CD4-positive, alpha-beta T cell (primary cell): ENCODE data around the gene TLR6. TPM values are rescaled to one million over a fixed set of nuclear protein-coding genes. Genes with fewer than 3 reads are reported as not detected.

ENCODE experiments used
- ATAC-seq: fragments of 200-7000 bp; cut with Tn5 transposase; one replicate; pipeline ENCODE4 v1.10.0; 2022; ENCODE audit warnings: mild to moderate bottlenecking; ENCODE audit not compliant: poor library complexity
- CTCF ChIA-PET: fragments of 350-600 bp; sonication (Branson Sonifier 250); formaldehyde crosslinking; loops from one replicate; lab custom pipeline; 2021; ENCODE audit warnings: antibody characterized with exemption, inconsistent platforms; lab: Charles Lee
- POLR2A ChIA-PET: fragments of 350-600 bp; sonication (Branson Sonifier 250); formaldehyde crosslinking; loops from one replicate; lab custom pipeline; 2021; ENCODE audit warnings: antibody characterized with exemption, inconsistent platforms; lab: Charles Lee
- DNase-seq, 14 experiments: peaks; one replicate each; pipeline ENCODE4 v3.0.0-alpha.2; 2013 to 2020; ENCODE audit warnings: mixed read lengths in 2 of 14
- H3K27ac ChIP-seq, 2 donors: one replicate each; pipeline versions ENCODE4 v1.5.1 to v1.7.0; 2013; ENCODE audit warnings: low read length in 2 of 2, low read depth in 1 of 2, mild to moderate bottlenecking in 1 of 2
- H3K27me3 ChIP-seq, 2 experiments: 1 replicate in 1 of 2; 2 replicates in 1 of 2; pipeline versions ENCODE4 v1.6.1 to v1.7.0; 2013; ENCODE audit warnings: low read length in 2 of 2, control low read depth in 1 of 2, mild to moderate bottlenecking in 1 of 2, moderate library complexity in 1 of 2; ENCODE audit not compliant: insufficient read depth in 2 of 2, control insufficient read depth in 1 of 2
- H3K36me3 ChIP-seq: one replicate; pipeline ENCODE4 v1.6.1; 2013; ENCODE audit warnings: low read length, control low read depth; ENCODE audit not compliant: insufficient read depth
- H3K4me1 ChIP-seq: one replicate; pipeline ENCODE4 v1.6.1; 2013; ENCODE audit warnings: low read length, control low read depth; ENCODE audit not compliant: insufficient read depth
- H3K4me3 ChIP-seq: one replicate; pipeline ENCODE4 v1.5.1; 2013; ENCODE audit warnings: mild to moderate bottlenecking, low read length, moderate library complexity
- H3K9me3 ChIP-seq, 2 experiments: 1 replicate in 1 of 2; 2 replicates in 1 of 2; pipeline versions ENCODE4 v1.6.1 to v1.7.0; 2013; ENCODE audit warnings: low read length in 2 of 2, mild to moderate bottlenecking in 2 of 2, control low read depth in 1 of 2, moderate library complexity in 1 of 2; ENCODE audit not compliant: control insufficient read depth in 1 of 2, insufficient read depth in 1 of 2
- H3K27ac Mint-ChIP-seq: one replicate; pipeline ENCODE4 v1.8.0; 2020; ENCODE audit warnings: mixed read lengths
- H3K27me3 Mint-ChIP-seq: one replicate; pipeline ENCODE4 v1.8.0; 2021; ENCODE audit warnings: mixed read lengths
- H3K36me3 Mint-ChIP-seq: one replicate; pipeline ENCODE4 v1.8.0; 2021; ENCODE audit warnings: low read depth, mixed read lengths
- H3K4me1 Mint-ChIP-seq: one replicate; pipeline ENCODE4 v1.8.0; 2021; ENCODE audit warnings: low read depth, mixed read lengths
- H3K4me3 Mint-ChIP-seq: one replicate; pipeline ENCODE4 v1.8.0; 2020; ENCODE audit warnings: mild to moderate bottlenecking, mixed read lengths
- H3K9me3 Mint-ChIP-seq: one replicate; pipeline ENCODE4 v1.8.0; 2020; ENCODE audit warnings: mixed read lengths
- CTCF ChIP-seq: fragments of 200-600 bp; IDR thresholded peaks from one replicate; pipeline ENCODE4 v1.8.0; 2022; ENCODE audit warnings: antibody characterized with exemption, mild to moderate bottlenecking
- intact Hi-C, 2 experiments: fragments of 100-400 bp; cut with DNase I in 1 of 2; cut with micrococcal nuclease in 1 of 2; formaldehyde crosslinking; loops; one replicate each; pipeline versions ENCODE4 v1.15.1 to v1.9.0; 2023 to 2025; cut with DNase I, micrococcal nuclease
- total RNA-seq, 174 experiments: library from RNA in 2 of 174; stranded (reverse) in 2 of 174; gene quantifications; one replicate each; pipeline ENCODE4 v1.2.3 and lab custom pipeline; 2021 to 2026

The TLR6 gene
- total RNA-seq, 2 experiments from 2014 or later, result 0.69 to 1.3 TPM

DNA sequence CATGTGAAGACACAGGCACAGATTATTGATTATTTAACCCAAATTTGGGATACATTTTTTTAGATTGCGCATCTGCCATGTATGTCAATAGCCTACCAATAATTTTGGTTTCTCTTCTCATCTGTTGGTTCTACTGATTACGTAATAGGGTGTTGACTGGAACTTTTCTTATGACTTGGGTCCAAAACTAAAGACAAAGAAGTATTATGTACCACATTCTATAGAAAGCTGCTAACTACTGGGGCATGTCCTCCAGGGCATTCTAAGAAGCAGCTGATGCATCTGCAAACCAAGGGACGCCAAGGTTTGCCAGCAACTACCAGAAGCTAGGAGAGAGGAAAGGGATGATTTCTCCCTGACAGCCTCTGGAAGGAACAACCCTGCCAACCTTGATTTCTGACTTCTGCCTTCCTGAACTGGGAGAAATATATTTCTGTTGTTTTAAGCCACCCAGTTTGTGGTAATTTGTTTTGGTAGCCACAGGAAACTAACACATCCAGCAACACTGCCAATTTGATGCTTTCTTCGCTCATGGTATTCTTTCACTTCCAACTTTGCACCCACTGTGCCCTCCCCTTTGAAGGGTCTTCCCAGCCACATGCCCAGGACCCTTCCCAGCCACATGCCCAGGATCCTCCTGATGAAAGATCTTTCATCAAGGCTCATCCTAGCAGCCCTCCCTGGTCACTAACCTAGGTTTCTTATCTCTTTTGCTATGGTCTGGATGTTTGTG is 36.1 kb downstream of the TLR6 start:
- H3K4me3 Mint-ChIP-seq, result no peak overlapping the region
- H3K9me3 Mint-ChIP-seq, result peaks cover 7% of the 10 kb centered on the region
- DNase-seq, result no peak
- H3K4me1 Mint-ChIP-seq, result peaks cover 9% of the 10 kb centered on the region
- no peak for ATAC-seq
- CTCF ChIA-PET, result interaction anchor here (1.1 kb wide), 1 partner anchor 16 kb away, joined by 3 read pairs; the partner anchor contains the start of gene TLR1
- Histone ChIP-seq H3K4me3 (no peak overlapping the region), H3K27ac (no peak overlapping the region), H3K9me3 (peaks cover 7% of the 10 kb centered on the region in 2 experiments), H3K27me3 (no peaks in the 10 kb centered on the region), H3K4me1 (no peaks in the 10 kb centered on the region), H3K36me3 (no peaks in the 10 kb centered on the region)
- no peak for TF ChIP-seq CTCF
- no peaks in the 10 kb centered on the region for H3K27me3 Mint-ChIP-seq
- no peak overlapping the region for H3K27ac Mint-ChIP-seq
- H3K36me3 Mint-ChIP-seq, result no peaks in the 10 kb centered on the region
- intact Hi-C loops, result no loop called here
- POLR2A ChIA-PET, result no interaction called here

GRCh38 chr4:38819569-38819968 is 37.0 kb downstream of the TLR6 start:
- peaks cover 11 to 14% of the 10 kb centered on the region in 2 experiments for H3K9me3 ChIP-seq
- no peaks in the 10 kb centered on the region for H3K36me3 ChIP-seq
- no peak overlapping the region for H3K4me3 ChIP-seq
- CTCF ChIA-PET, result interaction anchor here (1.1 kb wide), 1 partner anchor 15 kb away, joined by 3 read pairs; the partner anchor contains the start of gene TLR1
- Mint-ChIP-seq H3K4me1 (peaks cover 9% of the 10 kb centered on the region), H3K27me3 (no peaks in the 10 kb centered on the region), H3K36me3 (no peaks in the 10 kb centered on the region), H3K27ac (no peak overlapping the region), H3K9me3 (peaks cover 9% of the 10 kb centered on the region), H3K4me3 (no peak overlapping the region)
- DNase-seq, result peak in 2 of 14 experiments; percentile 20 to 24
- no peaks in the 10 kb centered on the region for H3K27me3 ChIP-seq
- ATAC-seq, result no peak
- intact Hi-C loops, result no loop called here
- POLR2A ChIA-PET, result no interaction called here
- H3K27ac ChIP-seq, result no peak overlapping the region
- TF ChIP-seq CTCF, result no peak
- H3K4me1 ChIP-seq, result no peaks in the 10 kb centered on the region

DNA sequence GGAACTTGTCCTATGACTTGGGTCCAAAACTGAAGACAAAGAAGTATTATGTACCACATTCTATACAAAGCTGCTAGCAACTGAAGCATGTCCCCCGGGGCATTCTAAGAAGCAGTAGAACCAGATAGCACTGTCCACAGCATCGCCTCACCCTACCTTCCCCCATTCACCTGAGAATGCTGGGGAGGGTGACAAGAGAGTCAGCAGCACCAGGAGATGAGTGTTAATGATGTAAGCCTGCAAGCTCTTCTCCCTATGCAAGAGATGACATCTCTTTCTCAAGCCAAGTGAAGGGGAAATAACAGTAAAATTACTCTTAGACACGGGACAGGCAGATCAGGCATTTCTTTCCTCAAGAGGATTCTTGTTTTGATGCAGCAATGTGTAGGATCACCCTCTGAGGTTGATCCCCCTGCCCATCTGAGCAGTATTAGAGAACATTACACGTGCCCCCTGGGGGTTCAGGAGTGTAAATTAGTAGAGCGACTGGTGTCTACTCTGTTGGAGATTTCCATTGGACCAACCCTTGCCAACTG is 38.1 kb downstream of the TLR6 start:
- no peaks in the 10 kb centered on the region for H3K4me1 ChIP-seq
- CTCF ChIA-PET, result no interaction called here

More for the DNA sequence above, 38.1 kb downstream of the TLR6 start:
- POLR2A ChIA-PET, result no interaction called here
- Mint-ChIP-seq H3K27ac (no peak overlapping the region), H3K36me3 (no peaks in the 10 kb centered on the region), H3K4me3 (no peak overlapping the region), H3K9me3 (peaks cover 11% of the 10 kb centered on the region), H3K4me1 (peaks cover 9% of the 10 kb centered on the region), H3K27me3 (no peaks in the 10 kb centered on the region)
- no peaks in the 10 kb centered on the region for H3K36me3 ChIP-seq
- no peak overlapping the region for H3K4me3 ChIP-seq
- intact Hi-C loops, result no loop called here
- no peaks in the 10 kb centered on the region for H3K27me3 ChIP-seq
- DNase-seq (no peak), ATAC-seq (no peak)
- no peak for TF ChIP-seq CTCF
- peaks cover 9 to 11% of the 10 kb centered on the region in 2 experiments for H3K9me3 ChIP-seq
- no peak overlapping the region for H3K27ac ChIP-seq
